ENCODE data around the gene N4BP3. TPM values are rescaled to one million over a fixed set of nuclear protein-coding genes. Genes with fewer than 3 reads are reported as not detected.

Gene N4BP3
- under 1 TPM; 0.05 to 0.33 (median 0.06) TPM for total RNA-seq
- long read RNA-seq, result 0 reads

GRCh38 chr5:178113141-178113787 lies at the start of gene N4BP3:
N4BP3 (plus strand) TSS chr5:178113532; CDS start chr5:178119584, 6,052 bp downstream.
- H3K4me3 ChIP-seq, result peak within 1 kb of the TSS; percentile 14 to 29 (median 16)
- intact Hi-C loops (cut with DNase I), result no loop called here
- DNase-seq (peak in 1 of 3 donors; percentile 52), ATAC-seq (peak; percentile 36 to 69 (median 44))
- TF ChIP-seq CTCF (IDR thresholded peaks at IDR 0.05) (no peak), POLR2A (IDR thresholded peaks at IDR 0.05) (peak; percentile 17)
- H3K9me3 ChIP-seq, result no peaks in the 10 kb centered on the region
- 13% methylated on average over 1 of the region's 96 CpGs for WGBS (ENCODE audit: insufficient coverage, low coverage, low lambda C conversion rate, missing lambda C conversion rate)
- H3K27me3 ChIP-seq, result no peaks in the 10 kb centered on the region
- H3K36me3 ChIP-seq, result no peaks in the 10 kb centered on the region
- H3K4me1 ChIP-seq, result peaks cover 0 to 5% (median 0%) of the 10 kb centered on the region in 4 donors
- no peak within 1 kb of the TSS for H3K27ac ChIP-seq

GRCh38 chr5:178067755-178068154 lies 45.6 kb upstream of the N4BP3 start:
- TF ChIP-seq CTCF (IDR thresholded peaks at IDR 0.05) (no peak), POLR2A (IDR thresholded peaks at IDR 0.05) (no peak)
- DNase-seq (no peak), ATAC-seq (no peak)
- Histone ChIP-seq H3K27me3 (no peaks in the 10 kb centered on the region), H3K4me3 (no peak overlapping the region), H3K27ac (no peak overlapping the region), H3K36me3 (no peaks in the 10 kb centered on the region), H3K4me1 (no peaks in the 10 kb centered on the region), H3K9me3 (no peaks in the 10 kb centered on the region)
- WGBS (ENCODE audit: insufficient coverage, low coverage, low lambda C conversion rate, missing lambda C conversion rate), result 63% methylated on average over 4 of the region's 6 CpGs
- intact Hi-C loops (cut with DNase I), result no loop called here

- 57% methylated on average over 4 of the region's 5 CpGs for WGBS (ENCODE audit: insufficient coverage, low coverage, low lambda C conversion rate, missing lambda C conversion rate)
- no peaks in the 10 kb centered on the region for H3K4me1 ChIP-seq
- H3K4me3 ChIP-seq, result no peak overlapping the region
- intact Hi-C loops (cut with DNase I), result no loop called here
- no peaks in the 10 kb centered on the region for H3K36me3 ChIP-seq
- TF ChIP-seq POLR2A (IDR thresholded peaks at IDR 0.05) (no peak), CTCF (IDR thresholded peaks at IDR 0.05) (no peak)
- no peak overlapping the region for H3K27ac ChIP-seq
- H3K9me3 ChIP-seq, result no peaks in the 10 kb centered on the region
- DNase-seq (no peak), ATAC-seq (no peak)
- H3K27me3 ChIP-seq, result no peaks in the 10 kb centered on the region
Observed at GRCh38 chr5:178068293-178068692, 45.0 kb upstream of the N4BP3 start.

GRCh38 chr5:178069909-178070308 lies 43.4 kb upstream of the N4BP3 start:
- 0% methylated on average over 1 of the region's 5 CpGs for WGBS (ENCODE audit: insufficient coverage, low coverage, low lambda C conversion rate, missing lambda C conversion rate)

More at GRCh38 chr5:178069909-178070308, 43.4 kb upstream of the N4BP3 start:
- DNase-seq, result no peak
- ATAC-seq, result peak in 3 of 4 donors; percentile 18 to 35 (median 24)
- Histone ChIP-seq H3K27me3 (no peaks in the 10 kb centered on the region), H3K9me3 (no peaks in the 10 kb centered on the region), H3K27ac (no peak overlapping the region), H3K4me1 (no peaks in the 10 kb centered on the region), H3K4me3 (no peak overlapping the region), H3K36me3 (no peaks in the 10 kb centered on the region)
- intact Hi-C loops (cut with DNase I), result loop anchor here in 1 of 2 donors (10.0 kb wide), 1 partner anchor 95 kb away; no protein-coding TSS in a partner anchor
- TF ChIP-seq POLR2A (IDR thresholded peaks at IDR 0.05) (no peak), CTCF (IDR thresholded peaks at IDR 0.05) (peak in 1 of 4 donors; percentile 14)
